ENCODE results near the gene EDC3.

DNA sequence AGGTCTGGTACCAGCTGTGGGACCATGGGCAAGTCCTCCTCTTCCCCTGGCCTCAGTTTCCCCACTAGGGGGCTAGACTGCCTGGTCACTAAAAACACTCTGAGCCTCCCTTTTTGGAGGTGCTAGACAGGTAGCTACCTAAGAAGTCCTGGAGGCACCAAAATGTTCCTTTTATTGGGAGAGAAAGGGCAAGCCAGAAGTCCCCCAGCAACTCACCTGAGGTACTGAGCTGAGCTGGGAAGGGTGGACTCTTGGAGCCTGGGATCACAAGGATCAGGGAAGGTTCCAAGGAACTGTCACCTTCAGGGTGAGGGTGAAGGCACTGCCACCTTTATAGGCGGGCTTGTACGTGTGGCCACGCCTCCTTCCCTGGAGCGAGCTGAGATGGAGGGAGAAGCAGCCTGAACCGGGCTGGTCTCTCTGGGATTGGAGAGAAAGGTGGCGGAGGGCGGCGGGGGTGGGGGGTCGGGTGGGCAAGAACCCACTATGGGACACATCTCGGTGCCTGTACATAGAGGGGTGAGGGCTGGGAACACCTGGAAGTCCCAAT is 29.5 kb upstream of the EDC3 start, which contains the start of gene CYP1A1:
- TF ChIP-seq EZH2 (IDR thresholded peaks at IDR 0.05; ENCODE audit: borderline replicate concordance, insufficient read depth, low read length, poor library complexity, severe bottlenecking) (no peak), POLR2AphosphoS5 (IDR thresholded peaks at IDR 0.05) (peak; percentile 36), RAD21 (conservative IDR thresholded peaks at IDR 0.05) (no peak), SMC3 (conservative IDR thresholded peaks at IDR 0.05; ENCODE audit: poor library complexity) (no peak), TAF1 (IDR thresholded peaks at IDR 0.05; ENCODE audit: low read depth) (no peak), MXI1 (conservative IDR thresholded peaks at IDR 0.05; ENCODE audit: poor library complexity, severe bottlenecking) (no peak), EP300 (conservative IDR thresholded peaks at IDR 0.05; ENCODE audit: poor library complexity, severe bottlenecking) (no peak)
- TF ChIP-seq, protein P1, sequence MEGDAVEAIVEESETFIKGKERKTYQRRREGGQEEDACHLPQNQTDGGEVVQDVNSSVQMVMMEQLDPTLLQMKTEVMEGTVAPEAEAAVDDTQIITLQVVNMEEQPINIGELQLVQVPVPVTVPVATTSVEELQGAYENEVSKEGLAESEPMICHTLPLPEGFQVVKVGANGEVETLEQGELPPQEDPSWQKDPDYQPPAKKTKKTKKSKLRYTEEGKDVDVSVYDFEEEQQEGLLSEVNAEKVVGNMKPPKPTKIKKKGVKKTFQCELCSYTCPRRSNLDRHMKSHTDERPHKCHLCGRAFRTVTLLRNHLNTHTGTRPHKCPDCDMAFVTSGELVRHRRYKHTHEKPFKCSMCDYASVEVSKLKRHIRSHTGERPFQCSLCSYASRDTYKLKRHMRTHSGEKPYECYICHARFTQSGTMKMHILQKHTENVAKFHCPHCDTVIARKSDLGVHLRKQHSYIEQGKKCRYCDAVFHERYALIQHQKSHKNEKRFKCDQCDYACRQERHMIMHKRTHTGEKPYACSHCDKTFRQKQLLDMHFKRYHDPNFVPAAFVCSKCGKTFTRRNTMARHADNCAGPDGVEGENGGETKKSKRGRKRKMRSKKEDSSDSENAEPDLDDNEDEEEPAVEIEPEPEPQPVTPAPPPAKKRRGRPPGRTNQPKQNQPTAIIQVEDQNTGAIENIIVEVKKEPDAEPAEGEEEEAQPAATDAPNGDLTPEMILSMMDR (IDR thresholded peaks at IDR 0.05; ENCODE audit: poor library complexity, severe bottlenecking): no peak
- TF ChIP-seq, protein P2, sequence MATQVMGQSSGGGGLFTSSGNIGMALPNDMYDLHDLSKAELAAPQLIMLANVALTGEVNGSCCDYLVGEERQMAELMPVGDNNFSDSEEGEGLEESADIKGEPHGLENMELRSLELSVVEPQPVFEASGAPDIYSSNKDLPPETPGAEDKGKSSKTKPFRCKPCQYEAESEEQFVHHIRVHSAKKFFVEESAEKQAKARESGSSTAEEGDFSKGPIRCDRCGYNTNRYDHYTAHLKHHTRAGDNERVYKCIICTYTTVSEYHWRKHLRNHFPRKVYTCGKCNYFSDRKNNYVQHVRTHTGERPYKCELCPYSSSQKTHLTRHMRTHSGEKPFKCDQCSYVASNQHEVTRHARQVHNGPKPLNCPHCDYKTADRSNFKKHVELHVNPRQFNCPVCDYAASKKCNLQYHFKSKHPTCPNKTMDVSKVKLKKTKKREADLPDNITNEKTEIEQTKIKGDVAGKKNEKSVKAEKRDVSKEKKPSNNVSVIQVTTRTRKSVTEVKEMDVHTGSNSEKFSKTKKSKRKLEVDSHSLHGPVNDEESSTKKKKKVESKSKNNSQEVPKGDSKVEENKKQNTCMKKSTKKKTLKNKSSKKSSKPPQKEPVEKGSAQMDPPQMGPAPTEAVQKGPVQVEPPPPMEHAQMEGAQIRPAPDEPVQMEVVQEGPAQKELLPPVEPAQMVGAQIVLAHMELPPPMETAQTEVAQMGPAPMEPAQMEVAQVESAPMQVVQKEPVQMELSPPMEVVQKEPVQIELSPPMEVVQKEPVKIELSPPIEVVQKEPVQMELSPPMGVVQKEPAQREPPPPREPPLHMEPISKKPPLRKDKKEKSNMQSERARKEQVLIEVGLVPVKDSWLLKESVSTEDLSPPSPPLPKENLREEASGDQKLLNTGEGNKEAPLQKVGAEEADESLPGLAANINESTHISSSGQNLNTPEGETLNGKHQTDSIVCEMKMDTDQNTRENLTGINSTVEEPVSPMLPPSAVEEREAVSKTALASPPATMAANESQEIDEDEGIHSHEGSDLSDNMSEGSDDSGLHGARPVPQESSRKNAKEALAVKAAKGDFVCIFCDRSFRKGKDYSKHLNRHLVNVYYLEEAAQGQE (IDR thresholded peaks at IDR 0.05; ENCODE audit: borderline replicate concordance): no peak

Data from neural cell (in vitro differentiated cells).